Glutamatergic neuron (in vitro differentiated cells): ENCODE data around the gene HES6. TPM values are rescaled to one million over a fixed set of nuclear protein-coding genes. Genes with fewer than 3 reads are reported as not detected.

Experiments
- DNase-seq: peaks from one replicate; pipeline ENCODE4 v3.0.0; 2022
- H3K27ac Mint-ChIP-seq: one replicate; pipeline ENCODE4 v1.8.0; 2020; ENCODE audit warnings: mild to moderate bottlenecking, mixed read lengths, inconsistent platforms; ENCODE audit not compliant: unreplicated experiment
- H3K27me3 Mint-ChIP-seq: one replicate; pipeline ENCODE4 v1.8.0; 2020; ENCODE audit warnings: mild to moderate bottlenecking, moderate library complexity, mixed read lengths, inconsistent platforms; ENCODE audit not compliant: unreplicated experiment
- H3K36me3 Mint-ChIP-seq: one replicate; pipeline ENCODE4 v1.8.0; 2020; ENCODE audit warnings: mild to moderate bottlenecking, mixed read lengths, inconsistent platforms; ENCODE audit not compliant: unreplicated experiment
- H3K4me1 Mint-ChIP-seq: one replicate; pipeline ENCODE4 v1.8.0; 2020; ENCODE audit warnings: mild to moderate bottlenecking, low read depth, mixed read lengths, inconsistent platforms; ENCODE audit not compliant: unreplicated experiment
- H3K4me3 Mint-ChIP-seq: one replicate; pipeline ENCODE4 v1.8.0; 2020; ENCODE audit warnings: mild to moderate bottlenecking, mixed read lengths, inconsistent platforms; ENCODE audit not compliant: unreplicated experiment
- H3K9me3 Mint-ChIP-seq: one replicate; pipeline ENCODE4 v1.8.0; 2020; ENCODE audit warnings: mild to moderate bottlenecking, moderate library complexity, mixed read lengths, inconsistent platforms; ENCODE audit not compliant: unreplicated experiment
- total RNA-seq: library from RNA; stranded (reverse); fragmentation: NEBNext Ultra II Directional; extraction: Animal tissue kit (Norgen Biotek cat#: 25700); gene quantifications from one replicate; pipeline ENCODE4 v1.2.1, GENCODE V29; 2021; ENCODE audit not compliant: unreplicated experiment
- TF ChIP-seq, protein P1 (sequence below): fragments of 200-600 bp; sonication (generic); IDR thresholded peaks from one replicate; pipeline ENCODE4 v1.5.0; 2021; ENCODE audit not compliant: partially characterized antibody, unreplicated experiment

Gene HES6
- total RNA-seq, 1 donor from 2014 or later = 665 TPM

DNA sequence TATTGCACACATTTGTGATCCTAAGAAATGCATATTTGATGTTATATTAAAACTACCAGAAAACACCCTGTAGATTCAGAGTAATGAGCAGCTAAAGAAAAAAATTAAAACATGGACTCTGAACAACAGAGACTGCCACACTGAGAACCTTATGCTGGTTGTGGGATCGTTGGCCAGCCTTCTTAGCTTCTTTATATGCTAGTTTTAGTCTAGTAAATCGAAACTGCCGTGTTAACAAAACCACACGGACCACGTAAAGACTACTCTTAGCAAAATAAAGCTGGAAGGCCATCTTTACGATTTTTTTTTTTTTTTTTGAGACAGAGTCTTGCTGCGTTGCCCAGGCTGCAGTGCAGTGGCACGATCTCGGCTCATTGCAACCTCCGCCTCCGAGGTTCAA is 25.8 kb upstream of the HES6 start:
- Mint-ChIP-seq H3K27me3 (peaks cover 4% of the 10 kb centered on the region), H3K36me3 (no peaks in the 10 kb centered on the region), H3K9me3 (peaks cover 7% of the 10 kb centered on the region), H3K4me1 (peaks cover 16% of the 10 kb centered on the region), H3K27ac (no peak overlapping the region), H3K4me3 (no peak overlapping the region)
- no peak for DNase-seq
- TF ChIP-seq, protein P1, sequence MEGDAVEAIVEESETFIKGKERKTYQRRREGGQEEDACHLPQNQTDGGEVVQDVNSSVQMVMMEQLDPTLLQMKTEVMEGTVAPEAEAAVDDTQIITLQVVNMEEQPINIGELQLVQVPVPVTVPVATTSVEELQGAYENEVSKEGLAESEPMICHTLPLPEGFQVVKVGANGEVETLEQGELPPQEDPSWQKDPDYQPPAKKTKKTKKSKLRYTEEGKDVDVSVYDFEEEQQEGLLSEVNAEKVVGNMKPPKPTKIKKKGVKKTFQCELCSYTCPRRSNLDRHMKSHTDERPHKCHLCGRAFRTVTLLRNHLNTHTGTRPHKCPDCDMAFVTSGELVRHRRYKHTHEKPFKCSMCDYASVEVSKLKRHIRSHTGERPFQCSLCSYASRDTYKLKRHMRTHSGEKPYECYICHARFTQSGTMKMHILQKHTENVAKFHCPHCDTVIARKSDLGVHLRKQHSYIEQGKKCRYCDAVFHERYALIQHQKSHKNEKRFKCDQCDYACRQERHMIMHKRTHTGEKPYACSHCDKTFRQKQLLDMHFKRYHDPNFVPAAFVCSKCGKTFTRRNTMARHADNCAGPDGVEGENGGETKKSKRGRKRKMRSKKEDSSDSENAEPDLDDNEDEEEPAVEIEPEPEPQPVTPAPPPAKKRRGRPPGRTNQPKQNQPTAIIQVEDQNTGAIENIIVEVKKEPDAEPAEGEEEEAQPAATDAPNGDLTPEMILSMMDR = no peak

DNA sequence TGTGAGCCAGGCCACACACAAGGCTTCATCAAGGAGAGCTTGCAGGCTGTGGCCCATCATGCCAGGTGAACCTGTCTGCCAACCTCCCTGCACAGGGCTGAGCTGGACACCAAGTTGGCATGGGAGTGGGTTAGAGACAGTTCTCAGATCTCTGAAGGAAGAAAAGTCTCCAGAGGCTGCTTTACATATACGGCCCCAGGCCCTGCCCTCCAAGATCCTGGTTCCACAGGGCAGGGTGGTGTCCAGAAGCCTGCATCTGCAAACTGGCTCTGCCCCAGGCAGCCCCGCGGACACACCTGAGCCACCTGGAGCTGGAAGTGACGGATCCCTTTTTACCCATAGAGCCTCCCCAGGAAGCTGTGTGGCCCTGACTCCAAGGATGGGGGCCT is 24.2 kb upstream of the HES6 start:
- H3K36me3 Mint-ChIP-seq = no peaks in the 10 kb centered on the region
- peaks cover 23% of the 10 kb centered on the region for H3K4me1 Mint-ChIP-seq
- TF ChIP-seq, protein P1 = no peak
- no peak overlapping the region for H3K27ac Mint-ChIP-seq
- peaks cover 7% of the 10 kb centered on the region for H3K27me3 Mint-ChIP-seq
- H3K9me3 Mint-ChIP-seq = peaks cover 11% of the 10 kb centered on the region
- DNase-seq = peak; percentile 10
- no peak overlapping the region for H3K4me3 Mint-ChIP-seq

DNA sequence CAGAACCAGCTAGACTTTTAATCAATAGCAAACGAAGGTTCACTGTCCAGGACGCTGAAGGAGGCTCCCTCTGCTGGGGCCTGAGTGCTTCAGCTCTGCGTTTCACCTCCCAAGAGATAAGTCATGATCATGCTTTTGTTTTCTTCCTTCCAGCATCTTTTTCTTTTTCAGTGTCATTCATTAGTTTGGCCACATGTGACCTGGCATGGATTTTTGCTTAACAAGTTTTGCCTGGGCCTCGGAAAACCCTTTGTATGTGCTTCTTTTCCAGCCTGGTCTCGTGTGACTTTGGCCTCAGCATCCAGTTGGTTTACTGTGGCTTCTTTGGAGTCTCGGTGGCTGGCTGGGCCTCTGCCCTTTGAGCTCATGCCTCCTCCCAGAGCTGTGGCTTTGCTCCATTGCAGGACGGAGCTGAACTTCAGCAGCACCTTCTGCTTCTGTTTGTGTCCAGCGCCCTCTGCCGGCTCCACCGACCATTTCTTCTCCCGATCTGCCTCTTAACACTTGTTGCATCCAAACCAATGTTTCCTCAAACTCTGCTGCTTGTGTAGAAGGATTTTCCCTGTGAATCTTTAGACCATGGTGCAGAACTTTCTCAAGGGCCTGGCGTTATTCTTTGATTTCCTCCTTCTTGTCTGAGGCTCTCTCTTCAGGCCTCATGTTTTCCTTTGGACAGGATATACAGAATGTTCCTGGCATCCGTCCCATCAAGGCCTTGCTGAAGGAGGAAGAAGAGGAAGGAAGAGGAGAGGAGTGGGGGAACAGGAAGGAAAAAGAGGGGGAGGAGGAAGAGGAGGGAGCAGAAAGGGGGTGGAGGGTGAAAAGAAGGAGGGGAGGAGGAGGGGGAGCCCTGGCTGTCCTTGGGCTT is 23.6 kb upstream of the HES6 start:
- peak overlapping the region; percentile 52 for H3K27ac Mint-ChIP-seq
- H3K4me1 Mint-ChIP-seq = peaks cover 28% of the 10 kb centered on the region
- H3K9me3 Mint-ChIP-seq = peaks cover 14% of the 10 kb centered on the region
- peak; percentile 91 for DNase-seq
- H3K4me3 Mint-ChIP-seq = no peak overlapping the region
- H3K36me3 Mint-ChIP-seq = no peaks in the 10 kb centered on the region
- peaks cover 8% of the 10 kb centered on the region for H3K27me3 Mint-ChIP-seq
- TF ChIP-seq, protein P1 = peak; percentile 88

DNA sequence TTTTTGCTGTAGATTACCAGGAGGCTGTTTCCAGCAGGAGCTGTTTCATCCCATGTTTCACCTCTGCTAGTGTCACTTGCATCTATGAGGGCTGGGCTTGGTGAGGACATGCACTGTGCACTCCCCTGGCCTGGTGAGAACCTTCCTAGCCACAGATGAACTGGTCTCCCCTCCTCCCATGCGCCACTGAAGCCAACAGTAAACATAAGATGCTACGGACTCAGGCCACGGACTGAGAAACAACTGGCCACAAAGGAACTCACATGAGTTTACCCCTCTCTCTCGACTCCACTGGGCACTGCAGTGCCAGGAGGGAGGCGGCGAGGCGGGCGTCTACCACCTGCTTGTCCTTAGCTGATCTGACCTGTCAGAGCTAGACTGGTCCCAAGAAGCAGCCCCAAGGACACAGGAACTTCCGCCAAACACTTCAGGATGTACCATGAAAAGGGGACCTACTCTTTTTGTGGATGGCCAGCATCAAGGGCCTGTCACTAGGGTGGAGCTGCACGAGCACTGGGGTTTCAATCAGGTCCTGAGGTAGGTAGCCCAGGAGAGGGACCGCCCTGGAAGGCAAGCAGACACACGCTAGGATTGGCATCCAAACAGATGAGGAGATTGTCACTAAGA is 22.8 kb upstream of the HES6 start:
- peak; percentile 8 for DNase-seq
- Mint-ChIP-seq H3K36me3 (no peaks in the 10 kb centered on the region), H3K27me3 (peaks cover 8% of the 10 kb centered on the region), H3K27ac (no peak overlapping the region), H3K9me3 (peaks cover 14% of the 10 kb centered on the region), H3K4me3 (no peak overlapping the region), H3K4me1 (peaks cover 33% of the 10 kb centered on the region)
- TF ChIP-seq, protein P1 = no peak
